ENCODE measurements around the gene RHOH.

- TF ChIP-seq CTCF (IDR thresholded peaks at IDR 0.05) = no peak
- no peak for TF ChIP-seq EZH2 (IDR thresholded peaks at IDR 0.05)
These were observed 6.4 kb upstream of the RHOH start for GRCh38 chr4:40190465-40190864.
